Transverse colon (tissue), 4 donors: ENCODE results near the gene MYLK. TPM values are rescaled to one million over a fixed set of nuclear protein-coding genes. Genes with fewer than 3 reads are reported as not detected.

Experiments
- DNase-seq: peaks from one replicate; pipeline ENCODE4 v3.0.0-alpha.2; 2019
- H3K27ac ChIP-seq, 4 donors: fragments of 200-600 bp; sonication (generic); 2 replicates each; pipeline ENCODE4 v1.5.1; 2016 to 2018; ENCODE audit warnings: inconsistent platforms in 4 of 4
- H3K27me3 ChIP-seq: fragments of 200-600 bp; sonication (generic); 2 replicates; pipeline ENCODE4 v1.5.1; 2017; ENCODE audit warnings: inconsistent platforms
- H3K36me3 ChIP-seq, 4 donors: fragments of 200-600 bp; sonication (generic); 2 replicates each; pipeline ENCODE4 v1.5.1; 2017 to 2019; ENCODE audit warnings: inconsistent platforms in 4 of 4
- H3K4me1 ChIP-seq, 4 donors: fragments of 200-600 bp; sonication (generic); 2 replicates each; pipeline ENCODE4 v1.5.1; 2017 to 2020; ENCODE audit warnings: inconsistent platforms in 4 of 4
- H3K4me3 ChIP-seq, 4 donors: fragments of 200-600 bp; sonication (generic); 1 replicate in 1 of 4; 2 replicates in 3 of 4; pipeline versions ENCODE4 v1.5.1 to v1.6.1; 2017 to 2019; ENCODE audit warnings: inconsistent platforms in 4 of 4
- H3K9me3 ChIP-seq, 2 donors: fragments of 200-600 bp; sonication (generic); 2 replicates each; pipeline ENCODE4 v1.5.1; 2017 to 2019; ENCODE audit warnings: inconsistent platforms in 2 of 2
- EP300 ChIP-seq: sonication (generic); formaldehyde crosslinking; IDR thresholded peaks from one replicate; pipeline ENCODE4 v1.6.1; 2017; ENCODE audit warnings: antibody characterized with exemption, low read depth
- POLR2A ChIP-seq: fragments of 450-650 bp; IDR thresholded peaks from one replicate; pipeline ENCODE4 v1.6.1; 2016; ENCODE audit warnings: antibody characterized with exemption, mild to moderate bottlenecking, moderate library complexity
- POLR2AphosphoS5 ChIP-seq, 3 donors: sonication (generic); formaldehyde crosslinking; IDR thresholded peaks; one replicate each; pipeline ENCODE4 v1.6.1; 2016; ENCODE audit warnings: antibody characterized with exemption in 3 of 3
- WGBS, 2 donors: methylation state at CpG; one replicate each; pipeline ENCODE4 v1.1.5; 2018; ENCODE audit warnings: low coverage in 1 of 2; 5-methylcytosine and 5-hydroxymethylcytosine counted together
- in situ Hi-C, 4 donors: fragments of 200-750 bp; cut with MboI; loops; one replicate each; pipeline versions ENCODE4 v1.15.0 to v1.15.1; 2017; ENCODE audit warnings: low sequenced_read_pairs in 3 of 4, low pct_ligation_motif_present in 1 of 4, low pct_unique_long_range_greater_than_20kb in 1 of 4
- intact Hi-C: fragments of 100-400 bp; cut with DNase I; formaldehyde crosslinking; loops from one replicate; pipeline ENCODE4 v1.15.1; 2023; ENCODE audit warnings: low total_unique reads
- small RNA-seq, 4 donors: library from RNA; depleted of rRNA; stranded (forward); fragments of <200 nt; gene quantifications; one replicate each; pipeline ENCODE3, GENCODE V24; 2016
- total RNA-seq, 4 donors: library from RNA; depleted of rRNA; stranded (reverse); fragments of >200 nt; gene quantifications; one replicate each; pipeline ENCODE4 v1.1.0, GENCODE V29; 2016
- TF ChIP-seq, protein P1 (sequence below), 5 experiments: fragments of 200-600 bp in 3 of 5; fragments of 450-650 bp in 2 of 5; sonication (generic) in 3 of 5; IDR thresholded peaks; 1 replicate in 2 of 5; 2 replicates in 3 of 5; pipeline ENCODE4 v1.5.1; 2016 to 2017; ENCODE audit warnings: antibody characterized with exemption in 5 of 5, inconsistent platforms in 3 of 5, mild to moderate bottlenecking in 2 of 5, moderate library complexity in 1 of 5

The MYLK gene
- total RNA-seq, 4 donors from 2014 or later, result 230 to 527 (median 349) TPM

- Histone ChIP-seq H3K27ac (no peak overlapping the region), H3K4me1 (no peaks in the 10 kb centered on the region), H3K9me3 (no peaks in the 10 kb centered on the region), H3K4me3 (no peak overlapping the region), H3K36me3 (no peaks in the 10 kb centered on the region), H3K27me3 (no peaks in the 10 kb centered on the region)
- TF ChIP-seq EP300 (no peak), POLR2AphosphoS5 (IDR thresholded peaks at IDR 0.05) (no peak), POLR2A (no peak)
- TF ChIP-seq, protein P1, sequence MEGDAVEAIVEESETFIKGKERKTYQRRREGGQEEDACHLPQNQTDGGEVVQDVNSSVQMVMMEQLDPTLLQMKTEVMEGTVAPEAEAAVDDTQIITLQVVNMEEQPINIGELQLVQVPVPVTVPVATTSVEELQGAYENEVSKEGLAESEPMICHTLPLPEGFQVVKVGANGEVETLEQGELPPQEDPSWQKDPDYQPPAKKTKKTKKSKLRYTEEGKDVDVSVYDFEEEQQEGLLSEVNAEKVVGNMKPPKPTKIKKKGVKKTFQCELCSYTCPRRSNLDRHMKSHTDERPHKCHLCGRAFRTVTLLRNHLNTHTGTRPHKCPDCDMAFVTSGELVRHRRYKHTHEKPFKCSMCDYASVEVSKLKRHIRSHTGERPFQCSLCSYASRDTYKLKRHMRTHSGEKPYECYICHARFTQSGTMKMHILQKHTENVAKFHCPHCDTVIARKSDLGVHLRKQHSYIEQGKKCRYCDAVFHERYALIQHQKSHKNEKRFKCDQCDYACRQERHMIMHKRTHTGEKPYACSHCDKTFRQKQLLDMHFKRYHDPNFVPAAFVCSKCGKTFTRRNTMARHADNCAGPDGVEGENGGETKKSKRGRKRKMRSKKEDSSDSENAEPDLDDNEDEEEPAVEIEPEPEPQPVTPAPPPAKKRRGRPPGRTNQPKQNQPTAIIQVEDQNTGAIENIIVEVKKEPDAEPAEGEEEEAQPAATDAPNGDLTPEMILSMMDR (IDR thresholded peaks at IDR 0.05), result no peak
- DNase-seq, result no peak
- in situ Hi-C loops, result loop anchor here in 1 of 4 donors (10.0 kb wide), 1 partner anchor 239 kb away; no protein-coding TSS in a partner anchor
- intact Hi-C loops, result loop anchor here (5.0 kb wide), 1 partner anchor 67 kb away; no protein-coding TSS in a partner anchor
- 96 to 98% methylated on average over 6 of the region's 6 CpGs for WGBS, 2 donors
These were observed 320.1 kb downstream of the MYLK start for GRCh38 chr3:123564056-123564455.

DNA sequence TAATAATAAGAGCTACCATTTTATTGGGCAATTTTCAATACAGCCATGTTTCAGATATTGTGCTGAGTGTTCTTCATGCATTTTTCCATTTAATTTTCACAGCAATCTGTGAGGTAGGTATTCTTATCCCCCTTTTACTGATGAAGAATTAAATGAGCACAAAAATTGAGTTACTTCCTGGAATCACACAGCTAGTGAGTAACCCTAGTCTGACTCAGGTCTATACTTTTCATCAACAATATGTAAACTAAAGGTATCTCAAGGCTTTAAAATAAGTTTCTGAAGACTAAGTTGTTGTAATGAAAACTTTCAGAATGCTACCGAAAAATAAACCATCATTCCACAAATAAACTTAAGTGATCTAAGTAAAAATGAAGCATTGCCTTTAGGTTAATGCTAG is 321.6 kb downstream of the MYLK start:
- WGBS, 2 donors, result 78 to 100% methylated on average over 1 of the region's 1 CpG
- TF ChIP-seq, protein P1 (IDR thresholded peaks at IDR 0.05), result no peak
- no peak for TF ChIP-seq POLR2AphosphoS5 (IDR thresholded peaks at IDR 0.05)
- TF ChIP-seq EP300, result no peak
- TF ChIP-seq POLR2A, result no peak
- H3K27ac ChIP-seq, result no peak overlapping the region
- no peaks in the 10 kb centered on the region for H3K36me3 ChIP-seq
- no peaks in the 10 kb centered on the region for H3K27me3 ChIP-seq
- peaks cover 0 to 3% (median 0%) of the 10 kb centered on the region in 4 donors for H3K4me1 ChIP-seq
- DNase-seq, result no peak
- no peak overlapping the region for H3K4me3 ChIP-seq
- intact Hi-C loops (loop anchor here (5.0 kb wide), 1 partner anchor 65 kb away; no protein-coding TSS in a partner anchor), in situ Hi-C loops (loop anchor here in 1 of 4 donors (10.0 kb wide), 1 partner anchor 238 kb away; no protein-coding TSS in a partner anchor)
- no peaks in the 10 kb centered on the region for H3K9me3 ChIP-seq

- in situ Hi-C loops, result loop anchor here in 1 of 4 donors (10.0 kb wide), 1 partner anchor 236 kb away; no protein-coding TSS in a partner anchor
- no peaks in the 10 kb centered on the region for H3K9me3 ChIP-seq
- 93 to 100% methylated on average over 2 of the region's 2 CpGs for WGBS, 2 donors
- no peak overlapping the region for H3K4me3 ChIP-seq
- H3K4me1 ChIP-seq, result peaks cover 0 to 3% (median 0%) of the 10 kb centered on the region in 4 donors
- no peaks in the 10 kb centered on the region for H3K36me3 ChIP-seq
- H3K27ac ChIP-seq, result no peak overlapping the region
- DNase-seq, result no peak
- no peaks in the 10 kb centered on the region for H3K27me3 ChIP-seq
- TF ChIP-seq, protein P1 (IDR thresholded peaks at IDR 0.05), result no peak
- TF ChIP-seq POLR2AphosphoS5 (IDR thresholded peaks at IDR 0.05) (no peak), POLR2A (no peak), EP300 (no peak)
- intact Hi-C loops, result loop anchor here (5.0 kb wide), 1 partner anchor 64 kb away; no protein-coding TSS in a partner anchor
These were observed 322.9 kb downstream of the MYLK start for GRCh38 chr3:123561188-123561587.

Small RNA genes within 50 kb of the gene (small RNA-seq; reads per million reads assigned to genes)
- gene RF00392, result 0 reads per million in 4 donors

Other genes with a start within 250 kb of the MYLK start
- gene CCDC14, start 76.9 kb upstream of the MYLK start, total RNA-seq, result 100 to 1,000 TPM in 3 of 4 donors, 10 to 100 TPM in 1; 93.1 to 117 (median 110) TPM
- gene ROPN1, start 107.8 kb upstream of the MYLK start, total RNA-seq, result 1 to 10 TPM in 3 of 4 donors, not detected in 1; 1.9 to 3.4 (median 3.0) TPM
- 100 to 1,000 TPM in 2 of 4 donors, 10 to 100 TPM in 2; 76.5 to 308 (median 90.3) TPM for gene KALRN, start 149.0 kb upstream of the MYLK start, total RNA-seq